Upper lobe of left lung (tissue), 4 donors: Measurements from ENCODE around the gene SLC27A5.

Experiments
- CTCF ChIP-seq, 6 experiments: fragments of 450-650 bp in 4 of 6; fragments of 200-600 bp in 2 of 6; sonication (generic) in 2 of 6; IDR thresholded peaks; one replicate each; pipeline ENCODE4 v1.5.1; 2016 to 2019; ENCODE audit warnings: antibody characterized with exemption in 6 of 6
- EP300 ChIP-seq, 4 donors: sonication (generic); formaldehyde crosslinking; IDR thresholded peaks; one replicate each; pipeline ENCODE4 v1.5.1; 2017; ENCODE audit warnings: antibody characterized with exemption in 4 of 4, control low read depth in 2 of 4
- POLR2A ChIP-seq, 4 donors: fragments of 450-650 bp; IDR thresholded peaks; one replicate each; pipeline ENCODE4 v1.5.1; 2016 to 2017; ENCODE audit warnings: antibody characterized with exemption in 4 of 4, mild to moderate bottlenecking in 2 of 4

GRCh38 chr19:58560921-58561320 is 49.1 kb upstream of the SLC27A5 start:
- no peak for TF ChIP-seq POLR2A (IDR thresholded peaks at IDR 0.05)
- no peak for TF ChIP-seq CTCF (IDR thresholded peaks at IDR 0.05)
- TF ChIP-seq EP300 (IDR thresholded peaks at IDR 0.05): no peak
